IMR-90 (cell line): Measurements from ENCODE around the gene PUM2. TPM values are rescaled to one million over a fixed set of nuclear protein-coding genes. Genes with fewer than 3 reads are reported as not detected.

Source experiments
- ATAC-seq: fragments of 200-7000 bp; cut with Tn5 transposase; 2 replicates; pipeline ENCODE4 v1.9.1; 2020; ENCODE audit warnings: low read depth, mild to moderate bottlenecking, moderate library complexity
- BruUV-seq: library from RNA; stranded (reverse); fragments of 400-500 nt; replicated peaks from 2 replicates; lab custom pipeline; 2021; lab: Mats Ljungman, UMichigan
- CTCF ChIA-PET: fragments of 300-600 bp; formaldehyde crosslinking; extraction: SDS; loops from one replicate; lab custom pipeline; 2021; ENCODE audit warnings: antibody characterized with exemption; lab: Yijun Ruan, JAX
- POLR2A ChIA-PET: fragments of 300-600 bp; sonication (Branson Sonifier 250); formaldehyde crosslinking; loops from one replicate; lab custom pipeline; 2022; ENCODE audit warnings: antibody characterized with exemption; ENCODE audit not compliant: unreplicated experiment; lab: Charles Lee
- DNase-seq: peaks from one replicate; pipeline ENCODE4 v3.0.0; 2013
- H2AFZ ChIP-seq: replicated peaks from 2 replicates; pipeline ENCODE3; 2013; ENCODE audit warnings: low read length, mild to moderate bottlenecking; ENCODE audit not compliant: poor library complexity
- H2AK5ac ChIP-seq: 2 replicates; pipeline ENCODE4 v1.6.1; 2013; ENCODE audit warnings: low read depth, low read length, inconsistent platforms
- H2AK9ac ChIP-seq: replicated peaks from 2 replicates; pipeline ENCODE3; 2013; ENCODE audit warnings: mild to moderate bottlenecking, low read depth, low read length, moderate library complexity; ENCODE audit not compliant: poor library complexity
- H2BK120ac ChIP-seq: 2 replicates; pipeline ENCODE4 v1.6.1; 2013; ENCODE audit warnings: low read depth, low read length, inconsistent platforms
- H2BK15ac ChIP-seq: 3 replicates; pipeline ENCODE4 v1.6.1; 2013; ENCODE audit warnings: low read depth, low read length, inconsistent platforms
- H2BK20ac ChIP-seq: 2 replicates; pipeline ENCODE4 v1.6.1; 2013; ENCODE audit warnings: low read depth, mild to moderate bottlenecking, inconsistent platforms, low read length, moderate library complexity
- H2BK5ac ChIP-seq: 2 replicates; pipeline ENCODE4 v1.6.1; 2013; ENCODE audit warnings: mild to moderate bottlenecking, low read depth, low read length, inconsistent platforms; ENCODE audit not compliant: poor library complexity, severe bottlenecking
- H3K14ac ChIP-seq: replicated peaks from 2 replicates; pipeline ENCODE4 v1.6.1; 2013; ENCODE audit warnings: low read depth, low read length, inconsistent platforms
- H3K18ac ChIP-seq: 2 replicates; pipeline ENCODE4 v1.6.1; 2013; ENCODE audit warnings: low read depth, low read length, control low read depth
- H3K23ac ChIP-seq: 2 replicates; pipeline ENCODE4 v1.6.1; 2013; ENCODE audit warnings: low read depth, low read length, inconsistent platforms
- H3K27ac ChIP-seq: 2 replicates; pipeline ENCODE4 v1.5.1; 2013; ENCODE audit warnings: mild to moderate bottlenecking, control low read depth, low read length; ENCODE audit not compliant: insufficient read depth
- H3K27me3 ChIP-seq: 2 replicates; pipeline ENCODE4 v1.6.1; 2013; ENCODE audit warnings: low read length; ENCODE audit not compliant: control insufficient read depth, insufficient read depth
- H3K36me3 ChIP-seq: 2 replicates; pipeline ENCODE4 v1.6.1; 2013; ENCODE audit warnings: low read length, mixed read lengths; ENCODE audit not compliant: control insufficient read depth, insufficient read depth
- H3K4ac ChIP-seq: 2 replicates; pipeline ENCODE4 v1.6.1; 2013; ENCODE audit warnings: low read depth, low read length, inconsistent platforms
- H3K4me1 ChIP-seq: 2 replicates; pipeline ENCODE4 v1.6.1; 2013; ENCODE audit warnings: low read length, mixed read lengths; ENCODE audit not compliant: control insufficient read depth, insufficient read depth
- H3K4me2 ChIP-seq: 2 replicates; pipeline ENCODE4 v1.6.1; 2013; ENCODE audit warnings: low read depth, mild to moderate bottlenecking, control low read depth, low read length, moderate library complexity
- H3K4me3 ChIP-seq: 2 replicates; pipeline ENCODE4 v1.5.1; 2013; ENCODE audit warnings: low read depth, mild to moderate bottlenecking, control low read depth, low read length, moderate library complexity; ENCODE audit not compliant: insufficient read depth
- H3K56ac ChIP-seq: 2 replicates; pipeline ENCODE4 v1.6.1; 2013; ENCODE audit warnings: low read length, inconsistent platforms; ENCODE audit not compliant: insufficient read depth; ENCODE audit errors: extremely low read depth
- H3K79me1 ChIP-seq, 2 experiments: 2 replicates each; pipeline ENCODE4 v1.6.1; 2013; ENCODE audit warnings: low read length in 2 of 2, inconsistent platforms in 1 of 2, low read depth in 1 of 2
- H3K9ac ChIP-seq: 2 replicates; pipeline ENCODE4 v1.6.1; 2013; ENCODE audit warnings: low read depth, low read length, control low read depth
- H3K9me1 ChIP-seq: 2 replicates; pipeline ENCODE4 v1.6.1; 2013; ENCODE audit warnings: low read length, inconsistent platforms; ENCODE audit not compliant: insufficient read depth
- H3K9me3 ChIP-seq: 2 replicates; pipeline ENCODE4 v1.6.1; 2013; ENCODE audit warnings: low read length; ENCODE audit not compliant: control insufficient read depth, insufficient read depth
- H4K20me1 ChIP-seq: 2 replicates; pipeline ENCODE4 v1.6.1; 2013; ENCODE audit warnings: low read length, inconsistent platforms; ENCODE audit not compliant: insufficient read depth
- H4K5ac ChIP-seq: 2 replicates; pipeline ENCODE4 v1.6.1; 2013; ENCODE audit warnings: mild to moderate bottlenecking, low read depth, low read length, control low read depth
- H4K8ac ChIP-seq, 2 experiments: 2 replicates each; pipeline ENCODE4 v1.6.1; 2013; ENCODE audit warnings: low read depth in 2 of 2, low read length in 2 of 2, control low read depth in 1 of 2, inconsistent platforms in 1 of 2
- H4K91ac ChIP-seq: 2 replicates; pipeline ENCODE4 v1.6.1; 2013; ENCODE audit warnings: low read depth, low read length, inconsistent platforms; ENCODE audit not compliant: insufficient read depth
- CEBPB ChIP-seq: IDR thresholded peaks from 2 replicates; pipeline ENCODE4 v1.6.1; 2012; ENCODE audit warnings: low read depth, low read length, improper control_type of control experiment
- RAD21 ChIP-seq: IDR thresholded peaks from 2 replicates; pipeline ENCODE4 v1.6.1; 2012; ENCODE audit warnings: low read length, improper control_type of control experiment
- WGBS, 2 experiments: methylation state at CpG; one replicate each; pipeline versions ENCODE4 v1.1.5 to v1.1.7; 2013; ENCODE audit warnings: missing lambda C conversion rate in 2 of 2; ENCODE audit not compliant: insufficient read length in 1 of 2; ENCODE audit errors: extremely low coverage in 2 of 2; 5-methylcytosine and 5-hydroxymethylcytosine counted together
- dilution Hi-C: fragments of 300-500 bp; cut with HindIII; formaldehyde crosslinking; loops from one replicate; pipeline ENCODE4 v1.14.3; 2018; ENCODE audit warnings: low sequenced_read_pairs; ENCODE audit not compliant: unreplicated experiment
- in situ Hi-C: fragments of 300-500 bp; cut with MboI; formaldehyde crosslinking; loops from 3 replicates; pipeline ENCODE4 v1.14.3; 2019; ENCODE audit warnings: low sequenced_read_pairs, inconsistent platforms, mixed read lengths
- intact Hi-C: fragments of 100-400 bp; cut with micrococcal nuclease; formaldehyde crosslinking; loops from 2 replicates; pipeline ENCODE4 v1.10.0; 2022
- polyA plus RNA-seq, 3 experiments: library from polyadenylated mRNA; depleted of rRNA; stranded (reverse); fragments of >200 nt; gene quantifications; 2 replicates each; pipeline ENCODE4 v1.2.3, GENCODE V29; 2012; ENCODE audit warnings: low replicate concordance in 1 of 3
- total RNA-seq: library from RNA; depleted of rRNA; stranded (reverse); fragments of >200 nt; gene quantifications from 2 replicates; pipeline ENCODE4 v1.2.3, GENCODE V29; 2012

Gene PUM2
- total and polyA plus RNA-seq, 2 of the 4 experiments (the other 2 are of a cell fraction), result 18.8 to 38.4 TPM

- no TSS peak for BruUV-seq
- no peak overlapping the region for H3K9ac ChIP-seq
- H2AK5ac ChIP-seq, result no peak overlapping the region
- H4K8ac ChIP-seq, result no peak overlapping the region
- no peak overlapping the region for H3K23ac ChIP-seq
- no peaks in the 10 kb centered on the region for H4K20me1 ChIP-seq
- no peak overlapping the region for H3K4me2 ChIP-seq
- peaks cover 0 to 6% of the 10 kb centered on the region in 2 experiments; a peak in 2 of 4 replicates for H3K79me1 ChIP-seq
- H2AK9ac ChIP-seq, result no peak overlapping the region
- no peak overlapping the region for H2BK5ac ChIP-seq
- no peak overlapping the region for H4K5ac ChIP-seq
- no peak overlapping the region; the same call in 1 of the 2 replicates for H2BK20ac ChIP-seq
- no peak overlapping the region; the same call in 1 of the 2 replicates for H2BK120ac ChIP-seq
- H3K27ac ChIP-seq, result no peak overlapping the region
- WGBS, 2 experiments, result no CpG with 5 or more reads among the region's 3 CpGs
- H3K4me3 ChIP-seq, result no peak overlapping the region
- H3K4ac ChIP-seq, result no peak overlapping the region
- H4K91ac ChIP-seq, result no peak overlapping the region
- peak overlapping the region; percentile 13 for H2AFZ ChIP-seq
- no peak overlapping the region for H3K14ac ChIP-seq
- CTCF ChIA-PET, result interaction anchor here (1.0 kb wide), 1 partner anchor 12 kb away, joined by 4 read pairs; no protein-coding TSS in a partner anchor
- DNase-seq (peak; percentile 93), ATAC-seq (peak; percentile 52)
- POLR2A ChIA-PET, result interaction anchor here (0.5 kb wide), 1 partner anchor 91 kb away, joined by 3 read pairs; no protein-coding TSS in a partner anchor
- H3K18ac ChIP-seq, result no peak overlapping the region
- dilution Hi-C loops, result no loop called here
- H3K4me1 ChIP-seq, result peaks cover 3% of the 10 kb centered on the region
- H3K9me3 ChIP-seq, result no peaks in the 10 kb centered on the region
- peak; percentile 83 for TF ChIP-seq CEBPB
- no peak for TF ChIP-seq RAD21
- in situ Hi-C loops, result no loop called here
- H3K36me3 ChIP-seq, result no peaks in the 10 kb centered on the region
- no peaks in the 10 kb centered on the region for H3K27me3 ChIP-seq
- intact Hi-C loops, result no loop called here
- H2BK15ac ChIP-seq, result no peak overlapping the region
- H3K56ac ChIP-seq, result no peak overlapping the region
- no peaks in the 10 kb centered on the region; the same call in 1 of the 2 replicates for H3K9me1 ChIP-seq
These were observed 5.4 kb upstream of the PUM2 start for GRCh38 chr2:20356042-20356441.
